Measurements from ENCODE around the gene PFKP. TPM values are rescaled to one million over a fixed set of nuclear protein-coding genes. Genes with fewer than 3 reads are reported as not detected.

Gene PFKP
- total RNA-seq, 1 donor from 2014 or later, result 292 TPM

GRCh38 chr10:3146289-3146688 is 78.9 kb downstream of the PFKP start:
- peaks cover 5% of the 10 kb centered on the region for H3K36me3 ChIP-seq (ENCODE audit: control insufficient read depth, insufficient read depth, low read length)
- no peaks in the 10 kb centered on the region for H3K27me3 ChIP-seq (ENCODE audit: control insufficient read depth, insufficient read depth, low read length)

GRCh38 chr10:3147117-3147820 is 79.9 kb downstream of the PFKP start:
- DNase-seq (ENCODE audit: low read depth), result no peak

More at GRCh38 chr10:3146289-3146688, 78.9 kb downstream of the PFKP start:
- no peak for DNase-seq (ENCODE audit: low read depth)
- H3K4me3 ChIP-seq (ENCODE audit: low read depth, low read length), result no peak overlapping the region
- TF ChIP-seq CTCF (IDR thresholded peaks at IDR 0.05; ENCODE audit: insufficient read depth, low read length, poor library complexity, severe bottlenecking), result no peak

GRCh38 chr10:3148041-3148440 is 80.7 kb downstream of the PFKP start:
- H3K4me3 ChIP-seq (ENCODE audit: low read depth, low read length), result no peak overlapping the region
- peaks cover 3% of the 10 kb centered on the region for H3K36me3 ChIP-seq (ENCODE audit: control insufficient read depth, insufficient read depth, low read length)
- TF ChIP-seq CTCF (IDR thresholded peaks at IDR 0.05; ENCODE audit: insufficient read depth, low read length, poor library complexity, severe bottlenecking), result no peak
- no peaks in the 10 kb centered on the region for H3K27me3 ChIP-seq (ENCODE audit: control insufficient read depth, insufficient read depth, low read length)
- no peak for DNase-seq (ENCODE audit: low read depth)

More at GRCh38 chr10:3147117-3147820, 79.9 kb downstream of the PFKP start:
- TF ChIP-seq CTCF (IDR thresholded peaks at IDR 0.05; ENCODE audit: insufficient read depth, low read length, poor library complexity, severe bottlenecking), result no peak
- no peaks in the 10 kb centered on the region for H3K27me3 ChIP-seq (ENCODE audit: control insufficient read depth, insufficient read depth, low read length)
- H3K36me3 ChIP-seq (ENCODE audit: control insufficient read depth, insufficient read depth, low read length), result peaks cover 5% of the 10 kb centered on the region
- H3K4me3 ChIP-seq (ENCODE audit: low read depth, low read length), result no peak overlapping the region

GRCh38 chr10:3148994-3149393 is 81.6 kb downstream of the PFKP start:
- no peak for DNase-seq (ENCODE audit: low read depth)
- no peak for TF ChIP-seq CTCF (IDR thresholded peaks at IDR 0.05; ENCODE audit: insufficient read depth, low read length, poor library complexity, severe bottlenecking)
- Histone ChIP-seq H3K27me3 (ENCODE audit: control insufficient read depth, insufficient read depth, low read length) (no peaks in the 10 kb centered on the region), H3K4me3 (ENCODE audit: low read depth, low read length) (no peak overlapping the region), H3K36me3 (ENCODE audit: control insufficient read depth, insufficient read depth, low read length) (peaks cover 3% of the 10 kb centered on the region)

- Histone ChIP-seq H3K4me3 (ENCODE audit: low read depth, low read length) (no peak overlapping the region), H3K27me3 (ENCODE audit: control insufficient read depth, insufficient read depth, low read length) (no peaks in the 10 kb centered on the region), H3K36me3 (ENCODE audit: control insufficient read depth, insufficient read depth, low read length) (peaks cover 3% of the 10 kb centered on the region)
- no peak for DNase-seq (ENCODE audit: low read depth)
- TF ChIP-seq CTCF (IDR thresholded peaks at IDR 0.05; ENCODE audit: insufficient read depth, low read length, poor library complexity, severe bottlenecking), result no peak
These were observed 82.6 kb downstream of the PFKP start for GRCh38 chr10:3149918-3150317.

GRCh38 chr10:3150366-3150765 is 83.0 kb downstream of the PFKP start:
- H3K36me3 ChIP-seq (ENCODE audit: control insufficient read depth, insufficient read depth, low read length), result peaks cover 2% of the 10 kb centered on the region
- TF ChIP-seq CTCF (IDR thresholded peaks at IDR 0.05; ENCODE audit: insufficient read depth, low read length, poor library complexity, severe bottlenecking), result no peak
- no peak overlapping the region for H3K4me3 ChIP-seq (ENCODE audit: low read depth, low read length)
- no peak for DNase-seq (ENCODE audit: low read depth)
- no peaks in the 10 kb centered on the region for H3K27me3 ChIP-seq (ENCODE audit: control insufficient read depth, insufficient read depth, low read length)

All from kidney epithelial cell (primary cell).